Fibroblast of skin of left biceps (primary cell): ENCODE data around the gene LIPA.
A peak's percentile ranks its signal among the peaks of the same experiment; 100 is the strongest.

Experiments used
- DNase-seq, 2 experiments: peaks; one replicate each; pipeline ENCODE4 v3.0.0-alpha.2; 2013; ENCODE audit warnings: low read depth in 2 of 2

Gene LIPA

DNA sequence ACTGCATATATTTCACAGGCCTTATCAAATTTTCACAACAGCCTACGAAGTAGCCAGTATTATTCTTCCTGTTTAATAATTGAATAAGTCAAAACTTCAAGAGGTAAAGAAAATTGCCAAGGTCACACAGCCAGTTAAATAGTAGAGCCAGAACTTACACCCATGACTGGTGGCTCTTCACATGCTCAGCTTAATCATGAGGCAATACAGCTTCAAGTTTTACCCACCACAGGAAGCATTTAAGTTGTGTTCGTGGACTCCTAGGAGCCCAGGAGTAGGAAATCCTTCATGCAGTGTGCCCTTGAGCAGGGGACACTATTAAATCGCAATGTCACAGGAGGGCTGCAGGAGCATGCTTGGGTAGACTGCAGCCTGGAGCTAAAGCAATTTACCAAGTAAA lies 11.1 kb downstream of the LIPA start:
- DNase-seq = no peak

DNA sequence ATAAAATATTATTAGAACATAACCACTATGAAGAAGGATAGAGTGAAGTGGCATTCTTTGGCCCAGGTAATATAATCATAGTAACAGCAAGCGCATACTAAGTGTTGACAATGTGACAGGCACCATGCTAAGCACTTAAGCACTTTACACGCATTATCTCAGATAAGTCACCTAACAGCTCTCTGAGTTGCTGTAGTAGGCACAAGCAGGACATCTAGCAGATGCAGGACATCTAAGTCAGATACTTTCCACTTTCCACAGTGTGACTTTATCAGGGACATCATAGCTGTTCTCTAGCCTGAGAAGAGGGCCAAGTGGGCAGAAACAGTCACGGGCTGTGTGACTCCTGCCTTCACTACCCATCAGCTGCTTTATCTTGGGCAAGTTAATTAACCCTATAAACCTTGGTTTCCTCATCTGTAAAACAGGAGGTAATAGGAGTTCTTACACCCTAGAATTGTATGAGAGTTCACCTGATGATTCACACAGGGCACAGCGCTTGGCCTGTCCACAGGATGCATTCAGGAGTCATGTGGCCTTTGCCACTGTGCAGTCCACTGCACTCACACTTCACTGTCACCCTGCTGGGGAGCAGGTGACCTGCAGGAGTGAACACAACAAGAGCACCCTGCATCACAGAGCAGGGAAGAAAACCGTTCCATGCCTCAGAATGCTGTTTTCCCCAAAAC lies 12.5 kb downstream of the LIPA start:
- DNase-seq = no peak

DNA sequence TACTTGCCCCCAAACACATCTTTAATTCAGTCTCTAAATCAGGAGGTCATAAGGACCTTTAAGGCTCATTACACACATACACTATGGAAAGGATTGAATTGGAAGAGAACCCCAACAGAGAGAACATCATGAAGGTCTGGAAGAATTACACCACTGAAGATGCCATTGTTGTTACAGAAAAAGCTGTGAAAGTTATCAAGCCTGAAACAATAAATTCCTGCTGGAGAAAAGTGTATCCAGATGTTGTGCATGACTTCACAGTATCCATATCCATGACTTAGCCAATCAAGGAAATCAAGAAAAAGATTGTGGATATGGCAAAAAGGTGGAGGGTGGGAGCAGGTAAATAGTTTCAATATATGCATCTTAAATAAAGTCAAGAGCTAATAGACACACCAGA lies 13.7 kb downstream of the LIPA start:
- DNase-seq = no peak

DNA sequence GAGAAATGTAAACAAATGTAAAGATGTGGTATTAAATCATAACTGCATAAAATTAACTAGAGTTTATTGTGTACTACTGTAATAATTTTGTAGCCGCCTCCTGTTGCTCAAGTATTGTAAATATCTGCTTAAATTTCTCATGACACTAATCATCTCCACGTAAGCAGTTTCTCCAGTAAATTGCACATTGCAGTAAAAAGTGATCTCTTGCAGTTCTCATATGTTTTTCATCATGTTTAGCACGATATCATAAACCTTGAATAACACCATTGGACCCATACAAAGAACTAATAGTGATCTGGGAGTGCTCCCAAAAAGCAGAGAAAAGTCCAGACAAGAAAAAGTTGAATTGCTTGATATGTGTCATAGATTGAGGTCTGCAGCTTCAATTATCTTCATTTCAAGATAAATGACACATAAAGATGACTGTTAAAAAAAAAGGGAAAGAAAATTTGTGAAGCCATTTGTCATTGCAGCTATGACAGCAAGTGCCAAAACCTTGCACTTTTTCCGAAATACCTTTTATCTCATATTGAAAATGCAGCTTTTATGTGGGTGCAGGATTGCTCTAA lies 15.3 kb downstream of the LIPA start:
- DNase-seq = peak; percentile 80 to 85

DNA sequence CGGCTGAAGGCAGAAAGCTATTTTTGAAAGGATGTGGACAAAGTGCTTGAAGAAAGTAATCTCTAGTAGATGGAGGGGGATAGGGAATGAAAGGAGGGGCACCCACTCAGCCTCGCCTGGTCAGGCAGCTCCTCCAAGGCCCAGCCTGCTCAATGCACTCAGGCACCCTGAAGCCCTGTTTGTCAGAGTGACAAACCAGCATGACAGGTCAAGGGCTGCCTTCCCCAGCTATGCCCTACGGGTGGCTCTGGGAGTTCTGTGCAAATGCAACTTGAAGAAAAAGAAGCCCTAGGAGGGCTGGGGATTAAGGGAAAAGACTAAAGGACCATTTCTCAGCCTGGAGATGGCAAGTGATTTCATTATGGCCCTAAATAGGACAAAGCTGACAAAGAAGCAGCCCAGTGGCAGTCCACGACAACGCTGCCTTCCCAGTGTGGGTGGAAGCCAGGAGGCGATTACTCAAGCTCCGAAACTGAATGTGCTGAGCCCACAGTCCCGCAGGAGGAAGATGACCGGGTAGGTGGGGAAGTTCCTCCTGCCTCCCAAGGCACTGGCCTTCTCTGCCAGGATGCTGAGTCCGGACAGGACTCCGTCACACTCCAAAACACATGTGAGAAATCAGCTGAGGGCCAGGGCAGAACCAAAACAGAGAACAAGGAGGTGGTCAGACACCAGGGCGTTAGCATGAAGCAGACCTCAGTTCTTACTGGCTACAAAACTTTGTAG lies 16.3 kb downstream of the LIPA start:
- DNase-seq = no peak

DNA sequence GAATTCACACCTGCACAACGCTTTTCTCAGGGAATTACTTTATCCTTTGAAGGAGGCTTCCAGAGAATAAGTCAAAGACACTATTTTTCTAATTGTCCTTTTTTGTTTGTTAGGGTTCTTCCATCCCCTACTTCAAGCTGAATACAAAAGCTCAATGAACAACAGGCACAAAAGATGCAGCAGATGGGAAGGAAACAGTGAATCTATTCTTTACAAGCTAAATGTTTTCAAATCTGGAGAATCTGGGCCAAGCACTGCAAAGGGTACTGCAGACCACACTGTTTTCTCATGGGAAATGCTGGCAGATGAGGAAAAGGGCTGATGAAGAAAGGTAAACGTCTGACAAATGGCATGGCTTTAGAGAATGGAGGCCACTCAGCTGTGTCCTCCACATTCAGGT lies 18.5 kb downstream of the LIPA start:
- DNase-seq = no peak

DNA sequence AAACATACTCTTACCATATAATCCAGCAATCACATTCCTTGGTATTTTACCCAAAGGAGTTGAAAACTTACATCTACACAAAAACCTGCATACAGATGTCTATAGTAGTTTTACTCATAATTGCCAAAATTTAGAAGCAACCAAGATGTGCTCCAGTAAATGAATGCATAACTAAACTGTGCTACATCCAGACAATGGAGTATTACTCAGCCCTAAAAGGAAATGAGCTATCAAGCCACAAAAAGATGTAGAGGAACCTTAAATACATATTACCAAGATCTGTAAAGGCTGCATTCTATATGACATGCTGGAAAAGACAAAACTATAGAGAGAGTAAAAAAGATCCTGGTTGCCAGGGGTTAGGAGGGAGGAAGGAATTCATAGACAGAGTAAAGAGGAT lies 22.6 kb downstream of the LIPA start:
- DNase-seq = no peak

DNA sequence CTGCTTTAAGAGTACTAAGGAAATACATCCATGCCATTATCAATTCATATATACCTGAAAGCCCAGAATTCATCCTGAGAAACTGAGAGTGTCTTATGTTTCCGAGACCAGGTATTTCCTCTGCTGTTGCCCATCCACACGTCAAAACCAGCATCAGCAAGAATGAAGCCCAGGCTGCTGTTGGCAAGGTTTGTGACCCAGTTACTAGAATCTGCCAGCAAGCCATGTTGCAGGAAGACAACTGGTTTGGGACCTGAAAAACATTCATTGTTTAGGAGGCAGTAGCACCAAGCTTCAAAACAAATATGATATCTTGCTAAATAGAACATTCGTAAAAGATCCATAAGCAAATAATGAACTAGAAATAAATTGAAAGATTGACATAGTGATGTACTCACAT lies 23.4 kb downstream of the LIPA start:
- no peak for DNase-seq

DNA sequence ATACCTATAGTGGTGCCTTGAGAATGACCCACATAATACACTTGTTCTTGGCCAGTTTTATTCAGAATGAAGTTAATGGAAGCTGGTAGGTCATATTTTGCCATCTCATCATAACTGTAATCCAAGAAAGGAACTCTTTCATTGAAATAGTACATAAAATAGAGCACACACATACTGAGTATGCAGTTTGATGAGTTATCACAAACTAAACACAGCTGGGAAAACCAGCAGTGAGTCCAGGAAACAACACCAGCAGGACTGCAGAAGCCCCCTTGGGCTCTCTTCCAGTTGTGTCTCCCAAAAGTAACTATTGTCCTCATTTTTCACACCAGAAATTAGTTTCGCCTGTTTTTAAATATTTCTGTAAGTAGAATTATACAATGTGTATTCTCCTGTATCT lies 24.7 kb downstream of the LIPA start:
- no peak for DNase-seq

DNA sequence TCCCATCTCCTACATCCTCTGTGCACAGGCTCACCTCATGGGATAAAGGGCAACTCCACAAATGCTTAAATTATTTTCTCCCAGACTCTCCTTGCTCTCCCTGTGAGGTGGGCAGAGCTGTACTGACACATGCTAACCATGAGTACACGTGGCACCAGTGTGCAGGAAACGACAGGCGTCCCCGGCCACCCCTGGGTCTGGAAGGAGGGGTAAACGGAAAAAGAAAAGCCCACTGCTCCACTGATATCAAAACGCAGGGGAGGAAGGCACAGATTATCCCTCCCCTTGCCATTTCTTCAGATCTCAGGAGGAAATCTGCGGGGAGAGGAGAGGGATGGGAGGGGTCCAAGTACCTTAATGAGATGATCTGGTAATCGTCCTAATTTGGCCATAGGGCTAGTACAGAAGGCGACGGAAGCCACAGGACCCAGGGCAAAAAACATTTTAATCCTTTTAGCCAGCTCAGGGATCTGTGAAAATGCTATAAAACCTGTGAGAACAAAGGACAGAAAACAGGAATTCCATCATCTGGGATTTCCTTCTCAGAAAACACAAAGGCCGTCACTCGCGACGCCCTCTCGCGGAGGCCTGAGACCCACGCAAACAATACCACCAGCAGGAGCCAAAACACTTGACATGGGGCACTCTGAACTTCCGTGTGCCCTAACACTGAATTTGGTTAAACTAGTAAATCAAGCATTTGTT lies 26.7 kb downstream of the LIPA start:
- no peak for DNase-seq

DNA sequence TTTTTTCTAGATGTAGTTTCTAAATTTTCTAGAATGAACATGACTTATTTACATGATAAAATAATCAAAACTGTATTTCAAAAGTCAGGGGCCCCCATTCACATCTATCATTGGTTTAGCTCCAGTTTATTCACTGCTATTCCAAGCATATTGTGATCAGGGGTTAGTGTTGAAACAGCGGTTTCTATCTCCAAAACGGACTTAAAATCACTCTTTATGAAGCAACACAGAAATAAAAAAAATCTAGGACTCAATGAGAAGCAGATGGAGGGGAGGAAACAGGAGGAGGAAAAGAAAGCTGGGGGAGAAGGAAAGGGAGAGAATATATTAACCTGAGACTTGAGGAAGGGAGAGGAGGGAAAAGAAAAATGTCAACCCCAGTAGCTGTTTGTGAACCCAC lies 29.7 kb downstream of the LIPA start:
- DNase-seq = no peak

DNA sequence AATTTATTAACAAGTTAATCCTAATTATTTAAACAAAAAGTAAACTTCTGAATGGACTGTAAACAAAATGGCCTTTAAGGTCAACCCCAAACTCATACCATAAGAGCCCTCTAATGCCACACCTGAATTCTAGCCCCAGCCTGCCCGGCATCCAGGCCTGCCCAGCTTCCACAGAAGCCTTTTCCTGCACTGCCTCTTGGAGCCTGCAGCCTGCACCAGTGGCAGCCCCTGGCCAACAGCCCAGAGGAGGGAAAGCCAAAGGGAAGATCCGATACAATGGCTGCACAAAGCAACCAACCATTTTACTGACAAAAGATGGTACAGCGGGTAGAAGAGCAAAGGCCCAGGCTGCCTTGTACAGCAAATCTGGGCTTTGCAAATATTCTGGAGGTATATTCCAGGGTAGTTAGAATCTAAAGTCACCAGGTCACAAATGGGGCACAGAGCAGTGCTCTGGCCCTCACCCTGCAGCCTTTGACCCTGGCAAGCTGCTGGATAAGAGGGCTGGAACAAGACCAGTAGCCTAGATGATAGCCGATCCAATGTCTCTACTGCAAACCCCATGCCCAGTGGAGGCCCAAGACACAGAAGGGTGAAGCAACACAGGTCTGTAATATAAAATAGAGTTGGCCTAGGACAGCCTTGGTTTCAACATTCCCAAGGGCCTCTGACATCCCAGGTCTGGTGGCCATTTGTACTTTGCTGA lies 31.9 kb downstream of the LIPA start:
- no peak for DNase-seq

DNA sequence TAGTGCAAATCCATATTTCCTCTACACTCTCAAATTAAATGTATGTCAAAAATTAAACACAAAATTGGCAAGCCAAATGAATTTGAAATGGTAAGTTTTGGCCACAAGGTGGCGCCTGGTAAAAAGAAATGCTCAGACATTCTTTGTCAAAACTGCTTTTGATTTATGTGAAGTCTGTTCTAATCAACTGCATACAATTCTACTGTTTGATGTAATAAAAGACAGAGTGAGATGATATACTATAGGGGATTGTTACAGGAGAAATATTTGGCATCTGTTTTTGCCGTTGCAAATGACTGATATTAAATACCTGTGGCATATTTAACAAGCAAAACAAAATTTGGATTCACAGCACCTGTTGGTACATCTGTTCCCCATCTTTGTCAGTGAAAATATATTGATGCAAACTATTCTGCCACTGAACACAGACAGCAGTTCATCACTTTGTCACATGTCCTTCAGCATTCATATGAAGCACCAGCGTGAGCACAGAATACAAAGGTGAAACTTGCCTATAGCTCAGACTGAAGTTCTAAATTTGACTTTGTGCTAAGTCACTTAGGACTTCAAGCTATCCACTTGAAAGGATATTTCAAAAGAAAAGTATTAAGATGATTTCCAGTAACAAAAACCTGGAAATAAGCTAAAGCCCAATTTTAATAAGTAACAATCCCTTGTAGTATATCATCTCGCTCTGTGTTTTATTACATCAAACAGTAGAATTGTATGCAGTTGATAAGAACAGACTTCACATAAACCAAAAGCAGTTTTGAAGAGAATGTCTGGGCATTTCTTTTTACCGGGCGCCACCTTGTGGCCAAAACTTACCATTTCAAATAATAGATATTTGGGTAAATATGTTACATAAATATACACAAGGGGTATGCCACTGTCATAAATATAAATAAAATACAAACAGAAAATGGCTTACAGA lies 34.3 kb downstream of the LIPA start:
- no peak for DNase-seq

DNA sequence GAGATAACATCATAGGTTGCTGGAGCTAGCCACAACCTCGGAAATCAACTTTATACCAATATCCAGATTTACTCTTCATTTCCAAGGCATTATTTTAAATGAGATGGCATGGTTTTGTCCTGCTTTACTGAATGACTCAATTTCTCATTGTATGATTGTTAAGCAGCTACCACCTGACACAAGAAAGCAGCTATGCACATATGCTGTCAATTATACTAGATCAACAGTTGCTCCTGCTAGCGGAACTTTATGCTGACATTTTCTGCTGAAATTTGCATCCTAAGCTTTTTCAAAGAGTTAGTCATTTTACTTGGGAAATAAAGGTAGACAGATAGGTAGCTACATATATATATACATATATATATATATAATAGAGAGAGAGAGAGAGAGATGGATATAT lies 35.5 kb downstream of the LIPA start:
- DNase-seq = no peak

DNA sequence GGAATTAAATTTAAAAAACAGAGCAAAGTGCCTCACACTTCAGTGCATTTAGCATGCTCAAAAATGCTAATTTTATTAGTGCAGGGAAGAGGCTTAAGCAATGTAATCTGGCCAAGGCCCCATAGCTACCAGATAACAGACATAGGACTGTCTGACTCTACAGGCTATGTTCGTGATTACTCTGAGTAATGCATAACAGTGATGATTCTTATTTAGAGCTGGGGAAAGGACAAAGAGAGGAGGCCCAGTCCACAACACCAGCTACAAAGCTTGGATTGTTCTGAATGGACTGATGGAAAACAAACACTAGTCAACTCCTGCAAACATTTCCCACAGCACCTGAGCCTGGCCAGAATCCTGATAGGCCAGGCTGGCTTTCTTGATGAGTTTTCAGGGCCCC lies 36.1 kb downstream of the LIPA start:
- no peak for DNase-seq

DNA sequence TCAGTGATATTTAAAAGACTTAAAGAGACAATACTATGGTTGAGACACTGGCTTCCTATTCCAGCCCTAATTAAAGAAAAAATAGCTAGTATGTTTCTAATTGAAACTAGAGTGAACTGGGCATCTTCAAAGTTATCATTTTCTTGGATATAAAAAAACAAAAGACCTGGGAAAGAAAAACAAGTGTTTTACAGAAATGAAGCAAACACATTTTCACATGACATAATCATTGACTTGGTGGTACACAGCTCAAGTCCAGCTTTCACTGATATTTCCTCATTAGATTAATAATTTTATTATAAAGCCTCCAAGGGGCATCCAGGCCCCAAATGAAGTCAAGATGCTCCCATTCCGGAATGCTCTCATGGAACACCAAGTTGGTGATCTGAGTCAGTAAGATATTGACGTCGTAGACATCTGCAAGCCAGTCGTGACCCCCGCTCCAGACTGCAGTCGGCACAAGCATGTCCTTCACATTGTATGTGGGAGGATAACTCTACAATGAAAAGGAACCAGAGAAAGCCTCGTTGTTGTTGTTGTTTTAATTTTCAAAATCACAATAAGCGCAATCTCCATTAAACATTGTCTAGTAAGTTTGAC lies 36.9 kb downstream of the LIPA start:
- DNase-seq = no peak

DNA sequence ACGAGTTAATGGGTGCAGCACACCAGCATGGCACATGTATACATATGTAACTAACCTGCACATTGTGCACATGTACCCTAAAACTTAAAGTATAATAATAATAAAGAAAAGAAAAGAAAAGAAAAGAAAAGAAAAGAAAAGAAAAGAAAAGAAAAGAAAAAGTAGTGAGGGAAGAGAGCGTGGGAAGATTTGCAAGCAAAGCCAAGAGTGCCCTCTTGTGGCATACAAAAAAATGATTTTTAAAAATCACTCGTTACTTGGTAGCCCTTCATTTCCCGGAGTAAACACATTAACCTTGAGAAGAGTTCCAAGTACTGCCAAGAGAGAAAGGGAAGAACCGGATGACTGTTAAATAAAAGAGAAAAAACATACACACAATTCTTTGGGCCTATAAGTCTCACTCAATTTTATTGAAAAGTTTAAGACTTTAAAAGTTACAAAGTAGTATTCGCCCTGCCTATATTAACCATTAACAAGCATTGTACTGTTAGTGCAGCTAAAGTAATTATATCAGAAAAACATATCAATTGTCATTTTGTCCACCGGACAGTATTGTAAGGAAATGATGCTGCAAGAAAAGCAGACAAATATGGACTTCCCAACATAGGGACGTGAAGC lies 38.3 kb downstream of the LIPA start:
- DNase-seq = no peak

DNA sequence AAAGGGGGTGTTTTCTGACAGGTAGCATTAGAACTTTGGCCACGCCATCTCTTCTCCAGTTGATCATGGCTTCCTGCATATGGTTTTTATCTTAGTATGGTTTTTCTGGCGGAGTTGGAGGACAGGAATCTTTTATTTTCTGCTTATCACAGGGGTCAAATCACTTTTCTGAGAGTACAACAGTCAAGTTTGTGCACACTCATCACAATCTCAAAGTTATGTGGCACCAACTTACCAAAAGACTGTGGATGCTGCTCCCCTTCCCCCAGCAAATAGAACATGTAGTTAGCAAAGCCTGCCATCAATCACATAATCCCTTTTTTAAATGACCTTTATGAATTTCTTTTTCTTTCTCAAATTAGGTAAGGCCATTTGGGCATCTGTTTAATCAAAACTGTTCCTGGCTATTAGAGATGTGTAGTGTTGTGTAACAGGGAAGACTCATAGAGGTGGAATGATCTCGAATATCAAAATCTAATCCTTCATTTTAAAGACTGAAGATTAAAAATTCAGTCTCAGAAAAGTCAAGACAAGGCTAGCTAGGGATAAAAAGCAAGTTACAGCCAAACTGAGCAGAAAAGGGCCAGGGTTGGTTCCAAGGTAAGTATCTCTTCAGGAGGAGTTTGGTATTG lies 40.7 kb downstream of the LIPA start:
- DNase-seq = no peak

DNA sequence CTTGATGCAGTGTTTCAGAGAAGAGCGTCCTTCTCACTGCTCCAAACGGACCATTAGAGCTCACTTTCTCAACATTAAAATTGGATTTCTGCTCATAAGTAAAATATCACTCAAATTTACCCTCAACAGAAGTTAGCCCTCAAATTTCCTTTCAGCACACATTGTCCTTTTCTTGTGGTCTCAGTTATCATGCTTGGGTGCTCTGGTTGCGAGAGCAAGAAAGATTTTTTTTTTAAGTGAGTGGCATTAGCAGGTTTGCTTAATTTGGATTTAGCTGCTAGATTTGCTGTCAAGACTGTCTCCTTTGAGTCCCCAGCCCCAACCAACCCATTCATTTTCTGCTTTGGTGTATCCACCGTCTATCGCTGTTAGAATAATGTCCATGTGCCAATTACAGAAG lies 41.9 kb downstream of the LIPA start:
- DNase-seq = no peak
